SK-N-SH (cell line): ENCODE data around the gene CPED1. TPM values are rescaled to one million over a fixed set of nuclear protein-coding genes. Genes with fewer than 3 reads are reported as not detected.

Experiments
- CTCF ChIA-PET: fragments of 300-600, 350-600 bp; formaldehyde crosslinking; extraction: SDS; loops from one replicate; lab custom pipeline; 2021; lab: Yijun Ruan, JAX
- POLR2A ChIA-PET: fragments of 350-600 bp; sonication (Branson Sonifier 250); formaldehyde crosslinking; extraction: SDS; loops from one replicate; lab custom pipeline; 2020; ENCODE audit warnings: antibody characterized with exemption, inconsistent platforms; lab: Yijun Ruan, JAX
- DNase-seq: peaks from one replicate; pipeline ENCODE4 v3.0.0; 2012
- H2AFZ ChIP-seq: fragments of 200-600 bp; sonication (generic); 2 replicates; pipeline ENCODE4 v1.8.1; 2016; ENCODE audit warnings: antibody characterized with exemption, mild to moderate bottlenecking, low read depth
- H3F3A ChIP-seq: fragments of 200-600 bp; sonication (generic); replicated peaks from 2 replicates; pipeline ENCODE3; 2016; ENCODE audit warnings: antibody characterized with exemption, mild to moderate bottlenecking; ENCODE audit not compliant: insufficient read depth
- H3K27ac ChIP-seq, 2 experiments: fragments of 200-500 bp in 1 of 2; fragments of 200-600 bp in 1 of 2; sonication (Bioruptor generic) in 1 of 2; sonication (generic), shearing (Covaris generic) in 1 of 2; 2 replicates each; pipeline versions ENCODE4 v1.5.1 to v1.6.1; 2014 to 2016; ENCODE audit warnings: low read depth in 2 of 2, inconsistent platforms in 1 of 2, low read length in 1 of 2, mild to moderate bottlenecking in 1 of 2, mixed read lengths in 1 of 2
- H3K27me3 ChIP-seq: fragments of 200-600 bp; sonication (generic), shearing (Covaris generic); 2 replicates; pipeline ENCODE4 v1.6.1; 2016; ENCODE audit warnings: mixed run types; ENCODE audit not compliant: insufficient read depth
- H3K36me3 ChIP-seq, 2 experiments: fragments of 200-500 bp in 1 of 2; fragments of 200-600 bp in 1 of 2; sonication (Bioruptor generic) in 1 of 2; sonication (generic) in 1 of 2; replicated peaks in 1 of 2; 2 replicates each; pipeline versions ENCODE3 to v1.5.1; 2014 to 2016; ENCODE audit warnings: low read length in 1 of 2, mild to moderate bottlenecking in 1 of 2; ENCODE audit not compliant: insufficient read depth in 2 of 2, control insufficient read depth in 1 of 2
- H3K4me1 ChIP-seq, 2 experiments: fragments of 200-500 bp in 1 of 2; fragments of 200-600 bp in 1 of 2; sonication (Bioruptor generic) in 1 of 2; sonication (generic), shearing (Covaris generic) in 1 of 2; 2 replicates each; pipeline versions ENCODE4 v1.5.1 to v1.6.1; 2014 to 2016; ENCODE audit warnings: low read depth in 1 of 2, low read length in 1 of 2, mixed run types in 1 of 2; ENCODE audit not compliant: insufficient read depth in 2 of 2, control insufficient read depth in 1 of 2
- H3K4me2 ChIP-seq: fragments of 200-600 bp; sonication (generic), shearing (Covaris generic); 2 replicates; pipeline ENCODE4 v1.6.1; 2017; ENCODE audit warnings: mixed run types
- H3K4me3 ChIP-seq, 2 experiments: fragments of 200-500 bp in 1 of 2; fragments of 200-600 bp in 1 of 2; sonication (Bioruptor generic) in 1 of 2; sonication (generic), shearing (Covaris generic) in 1 of 2; 2 replicates each; pipeline versions ENCODE4 v1.5.1 to v1.8.1; 2014 to 2016; ENCODE audit warnings: low read depth in 2 of 2, inconsistent platforms in 1 of 2, low read length in 1 of 2, mild to moderate bottlenecking in 1 of 2, mixed read lengths in 1 of 2, moderate library complexity in 1 of 2
- H3K79me2 ChIP-seq: fragments of 200-600 bp; sonication (generic); 2 replicates; pipeline ENCODE4 v1.8.1; 2017; ENCODE audit warnings: mild to moderate bottlenecking; ENCODE audit not compliant: insufficient read depth
- H3K9ac ChIP-seq: fragments of 200-600 bp; sonication (generic); 2 replicates; pipeline ENCODE4 v1.6.1; 2017; ENCODE audit warnings: mixed run types
- H3K9me2 ChIP-seq: fragments of 200-600 bp; sonication (generic); 2 replicates; pipeline ENCODE4 v1.6.1; 2017; ENCODE audit warnings: mixed run types
- H3K9me3 ChIP-seq: fragments of 200-600 bp; sonication (generic); 2 replicates; pipeline ENCODE4 v1.6.1; 2017; ENCODE audit warnings: mixed run types, mild to moderate bottlenecking, moderate library complexity
- H4K20me1 ChIP-seq: fragments of 200-600 bp; sonication (generic); 2 replicates; pipeline ENCODE4 v1.6.1; 2017; ENCODE audit warnings: mild to moderate bottlenecking, mixed run types; ENCODE audit not compliant: insufficient read depth
- FOXJ3 ChIP-seq: sonication (generic); formaldehyde crosslinking; IDR thresholded peaks from 2 replicates; pipeline ENCODE4 v1.5.1; 2020; ENCODE audit warnings: mild to moderate bottlenecking, missing genetic modification reagents
- IRF3 ChIP-seq: fragments of 150-350 bp; IDR thresholded peaks from 2 replicates; pipeline ENCODE4 v1.6.1; 2016; ENCODE audit warnings: mild to moderate bottlenecking, low read depth, low read length
- MAX ChIP-seq: IDR thresholded peaks from 2 replicates; pipeline ENCODE4 v1.4.0; 2012; ENCODE audit warnings: low read depth
- NRF1 ChIP-seq: IDR thresholded peaks from 2 replicates; pipeline ENCODE4 v1.6.1; 2012; ENCODE audit warnings: low read depth, mild to moderate bottlenecking, low read length
- RXRA ChIP-seq: IDR thresholded peaks from 2 replicates; pipeline ENCODE4 v1.4.0; 2012; ENCODE audit warnings: low read depth, mild to moderate bottlenecking, borderline replicate concordance
- SMC3 ChIP-seq: IDR thresholded peaks from 2 replicates; pipeline ENCODE4 v1.6.1; 2012; ENCODE audit warnings: low read depth, low read length, improper control_type of control experiment
- TEAD4 ChIP-seq: IDR thresholded peaks from 2 replicates; pipeline ENCODE4 v1.4.0; 2012; ENCODE audit warnings: mild to moderate bottlenecking, borderline replicate concordance; ENCODE audit not compliant: insufficient read depth
- WGBS: methylation state at CpG from one replicate; pipeline ENCODE4 v1.1.6; 2017; ENCODE audit warnings: low lambda C conversion rate; 5-methylcytosine and 5-hydroxymethylcytosine counted together
- polyA plus RNA-seq, 3 experiments: library from polyadenylated mRNA; depleted of rRNA; stranded (reverse); fragments of >200 nt; gene quantifications; 2 replicates each; pipeline ENCODE4 v1.2.3, GENCODE V29; 2012
- TF ChIP-seq, protein P1 (sequence below): IDR thresholded peaks from 2 replicates; pipeline ENCODE4 v1.4.0; 2012; ENCODE audit warnings: low read depth, borderline replicate concordance

The CPED1 gene
- polyA plus RNA-seq, 1 of the 3 experiments (the other 2 are of a cell fraction), result 4.4 TPM

- TF ChIP-seq MAX (no peak), SMC3 (no peak), NRF1 (no peak), RXRA (no peak)
- TF ChIP-seq, protein P1, sequence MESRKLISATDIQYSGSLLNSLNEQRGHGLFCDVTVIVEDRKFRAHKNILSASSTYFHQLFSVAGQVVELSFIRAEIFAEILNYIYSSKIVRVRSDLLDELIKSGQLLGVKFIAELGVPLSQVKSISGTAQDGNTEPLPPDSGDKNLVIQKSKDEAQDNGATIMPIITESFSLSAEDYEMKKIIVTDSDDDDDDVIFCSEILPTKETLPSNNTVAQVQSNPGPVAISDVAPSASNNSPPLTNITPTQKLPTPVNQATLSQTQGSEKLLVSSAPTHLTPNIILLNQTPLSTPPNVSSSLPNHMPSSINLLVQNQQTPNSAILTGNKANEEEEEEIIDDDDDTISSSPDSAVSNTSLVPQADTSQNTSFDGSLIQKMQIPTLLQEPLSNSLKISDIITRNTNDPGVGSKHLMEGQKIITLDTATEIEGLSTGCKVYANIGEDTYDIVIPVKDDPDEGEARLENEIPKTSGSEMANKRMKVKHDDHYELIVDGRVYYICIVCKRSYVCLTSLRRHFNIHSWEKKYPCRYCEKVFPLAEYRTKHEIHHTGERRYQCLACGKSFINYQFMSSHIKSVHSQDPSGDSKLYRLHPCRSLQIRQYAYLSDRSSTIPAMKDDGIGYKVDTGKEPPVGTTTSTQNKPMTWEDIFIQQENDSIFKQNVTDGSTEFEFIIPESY, result no peak
- CTCF ChIA-PET, result interaction anchor here (0.5 to 0.6 kb wide), 2 partner anchors 45 to 151 kb away, joined by 3 read pairs; no protein-coding TSS in a partner anchor
- POLR2A ChIA-PET, result no interaction called here
- Histone ChIP-seq H2AFZ (no peak overlapping the region), H3K4me2 (no peak overlapping the region), H3K9me2 (no peaks in the 10 kb centered on the region), H3K27me3 (no peaks in the 10 kb centered on the region), H3K27ac (no peak overlapping the region), H3K79me2 (no peaks in the 10 kb centered on the region), H3K9ac (no peak overlapping the region), H3K4me1 (peaks cover 0 to 3% of the 10 kb centered on the region in 2 experiments; a peak in 2 of 4 replicates), H3K36me3 (no peaks in the 10 kb centered on the region), H3K4me3 (no peak overlapping the region), H4K20me1 (no peaks in the 10 kb centered on the region), H3F3A (no peaks in the 10 kb centered on the region), H3K9me3 (no peaks in the 10 kb centered on the region)
- no peak for DNase-seq
- WGBS, result 90% methylated on average over 1 of the region's 1 CpG
Observed at GRCh38 chr7:121153411-121153810, 164.9 kb downstream of the CPED1 start.

GRCh38 chr7:121153995-121154394, 165.5 kb downstream of the CPED1 start:
- TF ChIP-seq MAX (no peak), TEAD4 (no peak), IRF3 (no peak), FOXJ3 (CRISPR knock-in tag) (no peak)
- Histone ChIP-seq H3K27ac (0 out of 4 replicates have a peak overlapping the region, but pooled peaks of 1 of the 2 experiments have one; percentile 23), H3K9me2 (no peaks in the 10 kb centered on the region), H3K9ac (no peak overlapping the region), H3K4me3 (no peak overlapping the region), H3K9me3 (no peaks in the 10 kb centered on the region), H3K79me2 (no peaks in the 10 kb centered on the region), H3K36me3 (no peaks in the 10 kb centered on the region), H3K4me2 (no peak overlapping the region), H2AFZ (no peak overlapping the region), H3F3A (no peaks in the 10 kb centered on the region), H4K20me1 (no peaks in the 10 kb centered on the region), H3K4me1 (peaks cover 0 to 3% of the 10 kb centered on the region in 2 experiments; a peak in 2 of 4 replicates), H3K27me3 (no peaks in the 10 kb centered on the region)
- 100% methylated on average over 1 of the region's 1 CpG for WGBS
- CTCF ChIA-PET, result interaction anchor here (0.5 to 1.5 kb wide), 4 partner anchors 12 to 151 kb away, joined by 3 read pairs; no protein-coding TSS in a partner anchor
- POLR2A ChIA-PET, result no interaction called here
- DNase-seq, result no peak
